GM21529 (cell line): Measurements from ENCODE around the gene DCDC2.
A peak's percentile ranks its signal among the peaks of the same experiment; 100 is the strongest.
"Not testable (repeated sequence)": the region's sequence is repeated elsewhere in the genome, so short reads cannot be mapped to it uniquely, and the experiment has no call there.

Experiments used
- ATAC-seq: cut with Tn5 transposase; IDR thresholded peaks from one replicate; pipeline ENCODE4 v1.9.1; 2021; ENCODE audit not compliant: unreplicated experiment

DCDC2 gene

DNA sequence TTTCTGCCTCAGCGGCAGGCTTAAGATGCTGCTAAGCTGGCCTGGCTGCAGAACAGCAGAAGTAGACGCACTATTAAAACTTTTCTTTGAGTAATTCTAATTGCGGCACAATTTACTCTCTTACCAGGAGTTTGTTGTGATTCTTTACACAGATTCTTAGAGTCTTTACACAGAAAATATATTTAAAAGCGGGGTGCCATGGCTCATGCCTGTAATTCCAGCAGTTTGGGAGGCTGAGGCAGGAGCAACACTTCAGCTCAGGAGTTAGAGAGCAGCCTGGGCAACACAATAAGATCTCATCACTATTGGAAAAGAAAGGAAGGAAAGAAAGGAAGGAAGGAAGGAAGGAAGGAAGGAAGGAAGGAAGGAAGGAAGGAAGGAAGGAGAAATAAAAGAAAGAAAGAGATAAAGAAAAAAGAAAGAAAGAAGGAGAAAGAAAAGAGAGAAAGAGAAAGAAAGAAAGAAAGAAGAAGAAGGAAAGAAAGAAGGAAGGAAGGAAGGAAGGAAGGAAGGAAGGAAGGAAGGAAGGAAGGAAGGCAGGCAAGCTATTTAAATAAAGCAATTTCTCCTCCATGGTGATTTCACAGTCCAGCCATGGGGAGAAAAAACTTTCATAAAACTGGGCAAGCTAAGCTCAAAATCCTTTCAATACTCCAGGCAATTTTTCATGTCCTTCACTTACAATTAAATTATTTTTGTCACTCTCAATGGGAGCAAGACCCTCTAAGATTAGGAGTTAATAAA, 23.8 kb upstream of the DCDC2 start:
- no peak for ATAC-seq

DNA sequence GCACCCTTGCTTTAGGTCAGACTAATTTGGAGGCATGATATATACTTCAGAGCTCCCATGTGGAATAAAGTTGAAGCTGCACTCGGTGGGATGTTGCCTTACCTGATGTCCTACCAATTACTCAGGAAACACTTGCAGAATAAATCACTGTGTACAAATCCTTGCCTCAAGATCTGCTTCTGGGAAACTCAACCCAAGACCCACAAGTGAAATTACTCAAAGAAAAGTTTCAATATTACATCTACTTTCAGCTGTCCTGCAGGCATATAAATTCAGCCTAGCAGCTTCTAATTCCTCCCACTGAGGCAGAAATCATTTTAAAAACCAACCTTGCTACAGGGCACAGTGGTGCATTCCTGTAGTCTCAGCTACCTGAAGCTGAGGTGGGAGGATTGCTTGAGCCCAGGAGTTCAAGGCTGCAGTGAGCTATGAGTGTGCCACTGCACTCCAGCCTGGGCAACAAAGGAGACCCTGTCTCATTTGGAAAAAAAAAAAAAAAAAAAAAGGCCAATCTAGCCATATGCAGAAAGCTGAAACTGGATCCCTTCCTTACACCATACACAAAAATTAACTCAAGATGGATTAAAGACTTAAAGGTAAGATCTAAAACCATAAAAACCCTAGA, 20.7 kb upstream of the DCDC2 start:
- ATAC-seq = peak; percentile 70

DNA sequence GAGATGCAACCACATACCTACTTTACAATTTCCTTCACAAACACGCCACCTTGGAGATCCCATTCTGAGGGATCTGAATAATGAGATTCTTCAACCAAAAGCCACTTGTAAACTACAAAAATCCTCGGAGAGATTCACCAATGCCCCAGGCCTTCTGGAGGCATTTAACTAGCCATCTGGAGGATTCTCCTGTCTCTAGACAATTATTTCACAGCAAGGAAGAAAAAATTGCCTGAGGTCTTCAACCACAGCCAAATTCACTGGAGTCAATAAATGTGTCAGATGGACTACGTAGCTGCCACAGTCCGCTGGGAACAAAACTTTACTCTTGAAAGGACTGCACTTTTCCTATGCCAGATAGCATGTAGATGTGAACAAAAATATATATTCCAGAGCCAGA, 19.0 kb upstream of the DCDC2 start:
- ATAC-seq = no peak

DNA sequence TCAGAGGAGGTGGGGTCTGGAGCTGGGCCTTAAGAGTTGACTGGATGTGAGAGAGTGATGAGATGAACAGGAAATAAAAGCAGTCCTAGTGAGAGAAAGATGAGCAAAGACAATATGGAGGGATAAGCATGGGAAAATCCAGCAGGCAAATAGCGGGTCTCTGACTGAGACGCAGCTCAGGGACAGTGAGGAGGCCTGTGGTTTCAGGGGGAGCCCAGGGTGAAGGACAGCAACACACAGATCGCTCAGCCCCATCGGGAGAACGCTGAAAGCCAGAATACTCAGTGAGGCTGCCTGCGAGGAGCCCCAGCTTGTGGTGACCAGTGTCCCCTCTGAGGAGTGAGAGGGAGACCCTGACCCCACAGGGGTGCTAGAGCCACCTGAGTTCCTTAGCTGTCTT, 16.8 kb upstream of the DCDC2 start:
- ATAC-seq = no peak

DNA sequence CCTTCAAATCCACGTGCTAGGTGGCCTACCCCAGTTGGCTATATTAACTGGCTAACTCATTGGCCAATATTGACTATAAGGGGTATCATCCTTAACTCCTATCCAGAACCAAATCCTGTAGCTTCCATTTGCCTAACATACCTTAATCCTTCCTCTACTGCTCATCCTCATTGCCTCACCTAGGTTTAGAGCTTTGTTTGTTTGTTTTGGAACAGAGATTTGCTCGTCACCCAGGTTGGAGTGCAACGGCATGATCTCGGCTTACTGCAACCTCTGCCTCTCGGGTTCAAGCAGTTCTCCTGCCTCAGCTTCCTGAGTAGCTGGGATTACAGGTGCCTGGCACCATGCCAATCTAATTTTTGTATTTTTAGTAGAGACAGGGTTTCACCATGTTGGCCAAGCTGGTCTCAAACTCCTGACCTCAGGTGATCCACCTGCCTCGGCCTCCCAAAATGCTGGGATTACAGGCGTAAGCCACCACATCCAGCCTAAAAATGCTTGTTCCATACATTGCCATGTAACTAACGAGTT, 7.3 kb upstream of the DCDC2 start:
- not testable (repeated sequence) for ATAC-seq

DNA sequence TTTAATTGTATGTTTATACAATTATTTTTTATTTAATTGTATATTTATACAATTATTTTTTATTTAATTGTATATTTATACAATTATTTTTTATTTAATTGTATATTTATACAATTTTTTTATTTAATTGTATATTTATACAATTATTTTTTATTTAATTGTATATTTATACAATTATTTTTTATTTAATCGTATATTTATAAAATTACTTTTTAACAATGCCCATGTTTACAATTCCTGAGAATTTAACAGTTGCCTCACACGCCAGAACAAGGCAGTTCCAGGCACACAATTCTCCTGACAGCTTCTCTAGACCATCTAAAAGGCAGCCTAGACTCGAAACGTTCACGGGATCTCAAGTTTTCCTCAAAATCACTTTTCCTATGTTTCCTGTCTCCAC, 4.5 kb upstream of the DCDC2 start:
- ATAC-seq = not testable (repeated sequence)

DNA sequence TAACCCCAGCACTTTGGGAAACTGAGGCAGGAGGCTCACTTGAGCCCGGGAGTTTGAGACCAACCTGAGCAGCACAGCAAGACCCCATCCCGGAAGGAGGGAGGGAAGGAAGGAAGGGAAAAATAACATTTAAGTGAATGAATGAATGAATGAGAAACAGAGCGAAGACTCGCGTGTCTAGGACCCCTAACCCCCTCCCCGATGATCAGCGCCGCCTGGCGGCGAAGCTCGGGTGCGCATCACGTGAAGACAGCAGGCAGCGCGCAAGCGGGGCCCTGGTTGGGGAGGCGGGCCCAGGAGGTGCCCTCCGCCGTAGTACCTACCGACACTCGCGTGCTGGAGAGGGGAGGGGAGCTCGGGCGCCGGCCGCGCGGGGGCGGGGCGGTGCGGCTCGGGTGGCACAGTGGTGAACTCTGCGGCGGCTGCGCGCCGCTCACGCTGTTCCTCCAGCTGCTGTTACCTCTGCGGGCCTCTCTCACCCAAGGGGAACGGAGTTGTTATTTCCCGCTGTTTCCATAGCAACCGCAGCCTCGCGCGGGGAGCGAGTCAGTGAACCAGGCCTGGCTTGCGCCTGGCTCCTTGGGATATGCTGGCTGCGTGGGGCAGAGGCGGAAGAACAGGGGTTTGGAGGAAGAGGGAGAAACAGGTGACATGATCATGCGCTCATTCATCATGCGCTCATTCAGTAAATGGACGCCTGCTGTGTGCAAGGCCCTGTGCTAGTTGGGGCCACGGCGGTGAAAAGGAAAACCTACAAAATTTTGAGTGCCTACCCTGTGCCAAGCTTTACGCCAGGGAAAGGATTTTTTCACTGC, 2.0 kb upstream of the DCDC2 start:
- ATAC-seq = peak; percentile 81

DNA sequence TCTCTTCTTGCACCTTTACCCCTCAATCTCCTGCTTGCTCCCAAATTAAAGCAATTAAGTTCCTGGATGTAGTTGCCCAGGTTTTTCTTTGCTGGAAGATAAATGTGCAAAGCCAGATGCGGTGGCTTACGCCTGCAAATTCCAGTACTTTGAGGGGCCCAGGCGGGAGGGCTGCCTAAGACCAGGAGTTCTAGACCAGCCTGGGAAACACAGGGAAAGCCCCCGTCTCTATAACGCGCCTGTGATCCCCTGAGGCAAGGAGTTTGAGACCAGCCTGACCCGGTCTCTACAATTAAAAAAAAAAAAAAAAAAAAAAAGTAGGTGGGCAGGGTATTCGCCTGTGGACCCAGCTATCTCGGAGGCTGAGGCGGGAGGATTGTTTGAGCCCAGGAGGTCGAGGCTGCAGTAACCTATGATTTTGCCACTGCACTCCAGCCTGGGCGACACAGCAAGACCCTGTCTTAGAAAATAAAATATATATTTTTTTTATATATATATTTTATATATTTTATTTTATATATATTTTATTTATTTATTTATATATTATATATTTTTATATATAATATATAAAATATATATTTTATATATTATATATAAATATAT, 461 bp upstream of the DCDC2 start:
- ATAC-seq = no peak

DNA sequence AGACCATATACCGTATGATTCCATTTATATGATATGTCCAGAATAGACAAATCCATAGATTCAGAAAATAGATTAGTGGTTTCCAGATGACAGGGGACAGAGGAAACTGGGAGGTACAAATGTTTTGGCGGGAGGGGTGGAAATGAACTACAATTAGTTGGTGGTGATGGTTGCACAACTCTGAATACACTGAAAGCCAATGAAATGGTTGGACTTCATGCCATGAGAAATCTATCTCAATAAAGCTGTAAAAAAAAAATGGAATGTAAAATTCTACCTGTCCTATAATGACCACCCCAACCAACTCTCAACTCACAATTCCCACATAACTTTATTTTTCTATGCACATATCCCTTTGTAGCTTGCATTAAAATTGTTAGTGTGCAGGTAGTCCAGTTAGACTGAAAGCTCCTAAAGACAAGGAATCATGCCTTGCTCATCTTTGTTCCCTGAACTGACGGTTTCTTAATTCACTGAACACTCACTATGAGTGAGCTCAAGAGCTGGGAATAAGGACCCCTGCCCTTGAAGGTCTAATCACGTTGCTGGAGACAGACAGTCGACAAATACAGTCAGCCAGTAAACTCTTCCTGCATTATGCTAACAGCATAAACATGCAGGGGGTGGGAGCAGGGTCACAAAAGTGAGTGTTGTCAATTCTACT, 1.4 kb downstream of the DCDC2 start:
- ATAC-seq = no peak

DNA sequence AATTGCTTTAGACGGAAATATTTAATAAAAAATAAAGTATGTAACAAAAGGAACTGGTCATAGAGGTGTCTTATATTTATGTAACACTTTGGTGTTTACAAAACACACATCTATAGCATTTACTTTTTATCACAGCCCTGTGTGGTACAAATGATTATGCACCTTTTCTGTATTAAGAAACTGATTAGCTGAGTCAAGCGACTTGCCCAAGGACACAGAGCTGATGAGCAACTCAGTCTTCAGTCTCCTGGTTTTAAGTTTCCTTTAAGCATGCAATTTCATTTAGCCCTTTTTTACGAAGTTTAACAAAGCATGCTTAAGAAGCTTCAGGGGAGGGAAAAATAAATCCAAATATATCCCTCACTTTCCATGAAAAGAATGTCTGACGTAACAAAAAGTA, 2.5 kb downstream of the DCDC2 start:
- ATAC-seq = no peak

DNA sequence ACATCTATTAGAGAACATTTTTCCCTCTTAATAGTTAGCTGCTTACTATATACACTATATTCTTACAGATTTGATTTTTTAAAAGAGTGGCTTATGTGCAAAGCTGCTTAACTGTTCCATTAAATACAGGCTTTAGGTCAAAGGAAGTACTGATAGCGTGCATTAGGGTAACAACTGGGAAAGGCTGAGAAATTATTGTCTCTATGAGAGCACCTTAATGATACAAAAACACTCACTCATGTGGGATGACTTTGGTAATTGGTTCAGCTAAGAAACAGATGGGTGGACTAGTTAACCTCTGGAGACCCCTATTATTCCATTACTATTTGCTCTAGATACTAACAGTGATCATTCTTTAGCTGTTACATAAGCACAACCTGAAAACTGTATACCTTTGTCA, 4.0 kb downstream of the DCDC2 start:
- no peak for ATAC-seq

DNA sequence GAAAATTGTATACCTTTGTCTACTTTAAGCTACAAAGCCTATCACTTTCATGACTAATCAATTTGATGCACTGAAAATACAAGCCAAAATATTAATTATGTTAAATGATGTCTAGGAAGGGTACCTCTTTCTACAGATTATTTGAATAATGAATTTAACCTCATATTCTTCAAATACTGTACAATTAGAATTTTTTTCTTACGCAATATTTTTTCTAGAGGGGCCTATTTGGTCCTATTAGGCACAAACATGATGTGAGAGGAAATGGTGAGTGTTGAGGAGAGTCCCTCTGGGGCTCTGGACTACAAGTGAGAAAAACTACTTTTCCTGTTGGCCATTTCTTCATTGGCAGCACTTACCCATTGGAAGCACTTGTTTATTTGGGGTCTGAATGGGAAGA, 5.4 kb downstream of the DCDC2 start:
- ATAC-seq = no peak

DNA sequence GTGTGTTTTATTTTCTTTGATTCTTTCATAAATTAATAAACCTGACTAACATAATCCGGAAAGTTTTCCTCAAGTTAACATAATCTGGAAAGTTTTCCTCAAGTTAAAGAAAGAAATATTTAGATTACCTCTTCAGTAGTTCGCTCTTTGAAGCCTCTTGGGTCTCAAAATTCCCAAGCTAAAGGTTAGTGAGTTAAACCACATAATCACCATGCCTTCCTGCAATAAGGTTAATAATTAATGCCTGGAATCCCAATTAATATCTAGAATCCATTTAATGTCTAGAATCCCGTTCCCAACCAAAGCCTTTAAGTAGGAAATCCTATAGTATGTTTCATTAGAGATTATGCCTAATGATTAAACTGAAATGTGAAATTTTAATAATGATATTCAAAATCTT, 12.9 kb downstream of the DCDC2 start:
- no peak for ATAC-seq

DNA sequence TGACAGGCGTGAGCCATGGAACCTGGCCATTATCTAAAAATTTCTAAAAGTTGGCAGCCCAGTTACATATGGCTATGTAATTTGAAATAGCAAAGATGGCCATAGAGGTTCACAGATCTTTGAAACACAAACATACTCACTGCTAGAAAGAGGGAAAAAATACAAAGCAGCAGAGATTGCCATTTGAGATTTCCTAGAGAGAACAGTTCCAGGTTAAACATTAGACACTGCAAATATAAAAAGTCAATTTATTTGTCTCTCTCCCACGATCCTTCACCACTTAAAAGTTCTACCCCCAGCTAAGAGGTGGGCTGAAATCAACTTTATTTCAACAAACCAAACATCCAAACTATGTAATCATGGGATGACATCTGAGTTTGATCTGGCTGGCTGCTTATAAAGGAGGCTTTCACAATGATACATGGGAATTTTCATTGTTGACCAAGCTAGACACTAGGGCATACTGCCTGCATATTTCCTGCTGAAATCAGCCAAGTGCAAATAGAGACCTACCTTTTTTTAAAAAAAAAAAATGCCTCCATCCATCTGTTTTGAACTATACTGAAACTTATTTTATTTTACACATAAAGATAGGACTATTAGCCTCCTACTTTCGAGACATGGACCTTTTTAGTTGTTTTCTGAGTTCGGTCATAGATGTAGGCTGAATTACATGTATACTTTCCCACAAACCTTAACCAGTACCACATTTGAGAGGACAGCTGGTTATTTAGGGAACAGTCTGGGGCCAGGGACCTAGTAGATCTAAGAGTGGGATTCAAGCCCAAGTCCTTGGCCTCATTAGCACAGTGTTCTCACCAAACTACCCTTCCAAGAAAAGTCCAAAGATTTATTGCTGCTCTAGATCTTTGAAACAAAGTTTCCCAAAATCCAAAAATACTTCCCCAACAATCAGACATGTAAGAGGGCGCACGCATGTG, 16.6 kb downstream of the DCDC2 start:
- no peak for ATAC-seq

DNA sequence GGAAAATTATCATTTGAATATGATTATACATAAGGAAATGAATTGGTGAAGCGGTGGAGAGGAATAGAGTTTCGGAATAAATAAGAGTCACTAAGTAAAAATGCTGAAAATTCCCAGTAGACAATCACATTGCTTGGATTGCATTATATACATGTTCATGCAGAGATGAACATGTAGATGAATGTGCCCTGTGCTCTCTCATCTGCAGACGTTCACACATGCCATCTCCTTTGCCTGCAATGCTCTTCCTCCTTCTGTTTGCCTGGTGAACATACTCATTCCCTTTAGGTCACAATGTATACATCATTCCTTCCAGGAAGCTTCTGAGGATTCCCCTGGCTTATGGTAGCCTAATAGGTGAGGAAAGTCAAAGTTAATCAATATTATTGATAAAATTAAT, 17.9 kb downstream of the DCDC2 start:
- no peak for ATAC-seq

DNA sequence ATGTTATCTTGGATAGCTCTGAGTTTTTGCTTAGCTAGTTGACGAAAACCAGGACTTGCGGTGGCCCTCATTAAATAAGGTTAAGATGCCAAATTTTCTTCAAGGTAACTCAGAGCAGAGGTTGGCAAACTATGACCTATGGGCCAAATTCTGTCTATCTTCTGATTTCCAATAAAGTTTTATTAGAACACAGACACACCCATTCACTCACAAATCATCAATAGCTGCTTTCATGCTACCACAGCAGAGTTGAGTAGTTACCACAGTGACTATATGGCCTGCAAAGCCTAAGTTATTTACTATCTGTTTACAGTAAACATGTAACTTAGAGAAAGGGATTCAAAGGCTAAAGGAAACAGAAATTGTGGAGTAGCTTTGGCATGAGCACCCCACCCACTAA, 23.6 kb downstream of the DCDC2 start:
- no peak for ATAC-seq

DNA sequence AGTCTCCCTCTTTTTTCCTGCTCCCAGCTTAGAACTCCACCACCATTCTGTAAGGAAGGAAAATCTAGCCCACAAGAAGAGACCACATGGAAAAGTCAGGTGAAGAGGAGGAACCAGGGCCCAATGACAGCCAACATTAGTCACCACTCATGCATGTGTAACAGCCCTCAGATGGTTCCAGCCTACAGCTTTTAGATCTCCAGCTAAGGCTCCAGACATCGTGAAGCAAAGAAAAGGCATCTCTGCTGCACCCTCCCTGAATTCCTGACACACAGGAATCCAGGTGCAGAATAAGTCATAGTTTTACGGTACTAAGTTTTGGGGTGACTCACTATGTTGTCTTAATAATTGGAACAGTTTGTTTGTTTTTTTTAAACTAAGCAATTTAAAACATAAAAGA, 25.5 kb downstream of the DCDC2 start:
- no peak for ATAC-seq

DNA sequence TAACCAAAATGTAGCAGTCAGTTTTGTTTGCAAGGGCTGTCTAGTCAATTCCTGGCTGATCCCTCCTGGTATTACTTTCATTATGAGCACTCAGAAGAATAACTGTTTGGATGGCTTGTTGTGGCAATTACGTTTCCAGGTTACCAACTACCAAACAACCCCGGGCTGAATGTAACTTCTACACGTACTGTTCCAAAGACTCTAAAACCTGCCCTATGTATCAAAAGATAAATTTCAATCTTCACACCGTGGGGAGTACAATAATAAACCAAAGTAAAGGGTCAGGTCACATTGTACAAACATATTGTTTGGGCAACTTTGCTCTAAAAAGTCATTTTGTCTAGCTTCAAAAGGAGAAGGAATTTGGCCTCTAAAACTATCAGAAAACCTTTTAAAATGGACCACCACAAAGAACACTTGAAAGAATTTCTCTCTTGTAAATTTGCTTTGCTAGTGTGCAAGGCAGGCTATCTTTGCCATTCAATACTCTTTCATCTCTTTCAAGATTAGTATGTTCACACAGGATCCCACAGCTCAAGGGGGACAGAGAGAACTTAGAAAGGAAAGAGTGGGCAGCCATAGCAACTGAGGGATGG, 27.6 kb downstream of the DCDC2 start:
- ATAC-seq = no peak

DNA sequence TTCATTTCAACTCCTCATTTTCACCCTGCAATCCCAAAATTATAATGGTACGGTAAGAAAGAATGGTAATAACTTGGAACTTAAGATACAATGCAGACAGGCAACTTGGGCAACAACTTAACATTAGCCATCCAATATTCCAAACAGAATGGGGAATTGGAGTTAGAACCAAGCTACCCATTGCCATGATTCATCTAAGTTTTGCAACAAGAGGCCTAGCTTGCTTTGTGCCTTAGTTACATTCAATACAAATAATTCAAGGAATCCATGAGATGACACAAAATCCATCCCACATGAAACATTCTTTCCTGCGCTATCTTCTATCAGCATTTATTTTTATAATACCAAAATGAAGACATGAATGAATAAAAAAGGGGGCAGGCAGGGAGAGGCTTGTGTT, 28.4 kb downstream of the DCDC2 start:
- ATAC-seq = no peak
